IgD-negative memory B cell (primary cell): ENCODE data around the gene RPS19. TPM values are rescaled to one million over a fixed set of nuclear protein-coding genes. Genes with fewer than 3 reads are reported as not detected.

Experiments used
- H3K27ac Mint-ChIP-seq, 3 donors: one replicate each; pipeline ENCODE4 v1.8.0; 2020 to 2022; ENCODE audit warnings: mild to moderate bottlenecking in 3 of 3, mixed read lengths in 3 of 3, moderate library complexity in 1 of 3
- H3K27me3 Mint-ChIP-seq: one replicate; pipeline ENCODE4 v1.8.0; 2021; ENCODE audit warnings: mixed read lengths
- H3K36me3 Mint-ChIP-seq: one replicate; pipeline ENCODE4 v1.8.0; 2020; ENCODE audit warnings: mild to moderate bottlenecking, mixed read lengths
- H3K4me1 Mint-ChIP-seq, 3 donors: one replicate each; pipeline ENCODE4 v1.8.0; 2020 to 2022; ENCODE audit warnings: mixed read lengths in 3 of 3, mild to moderate bottlenecking in 1 of 3
- H3K4me3 Mint-ChIP-seq, 4 donors: one replicate each; pipeline ENCODE4 v1.8.0; 2020 to 2022; ENCODE audit warnings: mild to moderate bottlenecking in 4 of 4, mixed read lengths in 4 of 4, moderate library complexity in 3 of 4
- H3K9me3 Mint-ChIP-seq, 3 donors: one replicate each; pipeline ENCODE4 v1.8.0; 2020 to 2021; ENCODE audit warnings: mixed read lengths in 3 of 3, mild to moderate bottlenecking in 1 of 3
- polyA plus RNA-seq: library from polyadenylated mRNA; unstranded; fragments of 300-500 nt; fragmentation: Illumina TruSeq; gene quantifications from one replicate; pipeline ENCODE4 v1.2.3, GENCODE V29; 2021

RPS19 gene
- polyA plus RNA-seq, 1 donor from 2014 or later: 7,882 TPM

- peaks cover 3% of the 10 kb centered on the region for H3K36me3 Mint-ChIP-seq
- H3K27ac Mint-ChIP-seq: no peak overlapping the region
- peaks cover 3% of the 10 kb centered on the region for H3K27me3 Mint-ChIP-seq
- no peak overlapping the region for H3K4me3 Mint-ChIP-seq
- no peaks in the 10 kb centered on the region for H3K9me3 Mint-ChIP-seq
- H3K4me1 Mint-ChIP-seq: peaks cover 0 to 4% (median 0%) of the 10 kb centered on the region in 3 donors
Measured at GRCh38 chr19:41847351-41848105, 12.5 kb upstream of the RPS19 start.

GRCh38 chr19:41848666-41849065 is 11.4 kb upstream of the RPS19 start:
- Mint-ChIP-seq H3K4me3 (no peak overlapping the region), H3K36me3 (peaks cover 4% of the 10 kb centered on the region), H3K9me3 (no peaks in the 10 kb centered on the region), H3K27me3 (peaks cover 4% of the 10 kb centered on the region), H3K27ac (no peak overlapping the region), H3K4me1 (peaks cover 0 to 4% (median 0%) of the 10 kb centered on the region in 3 donors)

DNA sequence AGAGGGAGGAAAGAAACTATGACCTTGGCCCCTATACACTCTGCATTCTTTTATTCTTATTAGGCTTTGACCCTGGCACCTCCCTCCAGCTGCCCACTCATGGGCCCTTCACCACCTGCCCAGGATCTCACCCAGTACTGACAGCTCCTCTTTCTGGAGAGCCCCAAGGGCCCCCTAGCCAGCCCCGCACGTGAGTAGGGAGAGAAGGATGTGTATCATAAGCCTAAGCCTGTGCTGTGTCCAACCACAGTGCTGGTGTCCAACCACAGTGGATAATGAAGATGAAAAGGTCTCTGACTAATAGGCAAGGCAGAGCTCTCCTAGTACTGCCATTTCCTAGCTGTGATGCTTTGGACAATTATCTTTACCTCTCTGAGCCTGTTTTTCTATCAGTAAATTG is 11.0 kb upstream of the RPS19 start:
- no peaks in the 10 kb centered on the region for H3K9me3 Mint-ChIP-seq
- H3K4me3 Mint-ChIP-seq: no peak overlapping the region
- no peak overlapping the region for H3K27ac Mint-ChIP-seq
- peaks cover 0 to 4% (median 0%) of the 10 kb centered on the region in 3 donors for H3K4me1 Mint-ChIP-seq
- peaks cover 5% of the 10 kb centered on the region for H3K36me3 Mint-ChIP-seq
- peaks cover 5% of the 10 kb centered on the region for H3K27me3 Mint-ChIP-seq

DNA sequence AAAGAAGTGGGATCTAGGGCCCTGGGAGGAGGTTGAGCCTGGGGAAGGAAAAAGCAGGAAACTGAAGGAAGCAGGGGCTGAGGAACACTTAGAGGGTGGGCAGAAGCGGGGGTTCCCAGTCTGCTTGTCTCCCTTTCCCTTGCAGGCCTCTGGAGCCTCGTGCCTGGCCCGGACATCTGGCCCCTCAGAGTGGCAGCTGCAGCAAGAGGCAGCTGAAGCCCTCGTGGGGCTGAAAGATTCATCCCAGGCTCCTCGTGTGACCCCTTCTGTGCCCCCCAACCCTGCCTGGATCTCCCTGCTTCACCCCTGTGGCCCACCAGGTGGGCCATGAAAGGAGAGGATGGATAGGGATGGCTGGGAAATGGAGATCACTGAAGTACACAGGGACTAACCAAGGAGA is 9.7 kb upstream of the RPS19 start:
- H3K27me3 Mint-ChIP-seq: peaks cover 5% of the 10 kb centered on the region
- peaks cover 0 to 4% (median 0%) of the 10 kb centered on the region in 3 donors for H3K4me1 Mint-ChIP-seq
- peaks cover 5% of the 10 kb centered on the region for H3K36me3 Mint-ChIP-seq
- no peak overlapping the region for H3K27ac Mint-ChIP-seq
- no peak overlapping the region for H3K4me3 Mint-ChIP-seq
- H3K9me3 Mint-ChIP-seq: no peaks in the 10 kb centered on the region

DNA sequence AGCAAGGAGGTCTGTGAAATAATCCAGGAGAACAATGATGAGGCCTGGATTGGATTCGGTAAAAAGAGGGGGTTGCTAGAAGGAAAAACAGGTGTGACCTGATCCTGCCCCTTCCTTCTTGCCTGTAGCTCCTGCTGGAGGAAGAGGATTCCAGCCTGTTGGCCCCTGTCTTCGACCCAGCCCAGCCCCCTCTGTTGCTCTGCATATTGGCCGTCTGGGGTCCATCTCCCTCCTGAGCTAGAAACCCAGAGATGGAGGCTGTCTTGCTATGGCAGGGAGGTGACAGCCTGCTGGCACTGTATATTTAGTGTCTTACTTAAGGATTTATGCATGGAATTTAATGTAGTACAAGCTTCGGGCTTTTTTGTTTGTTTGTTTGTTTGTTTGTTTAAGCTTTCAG is 8.6 kb upstream of the RPS19 start:
- Mint-ChIP-seq H3K9me3 (no peaks in the 10 kb centered on the region), H3K4me3 (no peak overlapping the region), H3K36me3 (peaks cover 5% of the 10 kb centered on the region), H3K27ac (no peak overlapping the region), H3K4me1 (no peaks in the 10 kb centered on the region), H3K27me3 (peaks cover 5% of the 10 kb centered on the region)

DNA sequence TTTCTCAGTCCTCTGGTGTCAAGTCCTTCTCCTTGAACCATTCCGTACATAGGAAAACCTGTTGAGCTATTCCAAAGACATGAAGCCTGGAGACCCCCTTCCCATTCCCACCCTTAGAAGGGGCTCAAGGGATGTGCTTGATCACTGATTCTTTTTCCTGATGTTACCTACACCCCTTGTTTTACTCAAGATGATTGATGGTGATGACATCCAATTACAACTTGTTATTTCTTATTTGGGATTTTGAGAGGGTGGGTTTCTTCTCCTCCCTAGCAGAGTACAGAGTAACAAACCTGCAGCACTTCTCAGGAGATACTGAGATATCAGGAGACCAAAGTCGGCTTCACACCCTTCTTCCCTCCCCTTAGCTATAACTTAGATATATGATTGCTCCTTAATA is 6.7 kb upstream of the RPS19 start:
- Mint-ChIP-seq H3K27me3 (peaks cover 5% of the 10 kb centered on the region), H3K4me1 (peaks cover 0 to 2% (median 0%) of the 10 kb centered on the region in 3 donors), H3K9me3 (no peaks in the 10 kb centered on the region), H3K36me3 (peaks cover 5% of the 10 kb centered on the region), H3K4me3 (no peak overlapping the region), H3K27ac (no peak overlapping the region)

GRCh38 chr19:41853768-41854167 is 6.3 kb upstream of the RPS19 start:
- Mint-ChIP-seq H3K4me1 (peaks cover 0 to 2% (median 0%) of the 10 kb centered on the region in 3 donors), H3K27me3 (peaks cover 5% of the 10 kb centered on the region), H3K9me3 (no peaks in the 10 kb centered on the region), H3K4me3 (no peak overlapping the region), H3K36me3 (peaks cover 5% of the 10 kb centered on the region), H3K27ac (no peak overlapping the region)

GRCh38 chr19:41859213-41859617 is 840 bp upstream of the RPS19 start:
- Mint-ChIP-seq H3K36me3 (peaks cover 2% of the 10 kb centered on the region), H3K9me3 (no peaks in the 10 kb centered on the region), H3K4me1 (peaks cover 5 to 35% (median 29%) of the 10 kb centered on the region in 3 donors), H3K4me3 (peak overlapping the region; percentile 89 to 99 (median 96)), H3K27ac (peak overlapping the region; percentile 90 to 98 (median 93)), H3K27me3 (no peaks in the 10 kb centered on the region)

DNA sequence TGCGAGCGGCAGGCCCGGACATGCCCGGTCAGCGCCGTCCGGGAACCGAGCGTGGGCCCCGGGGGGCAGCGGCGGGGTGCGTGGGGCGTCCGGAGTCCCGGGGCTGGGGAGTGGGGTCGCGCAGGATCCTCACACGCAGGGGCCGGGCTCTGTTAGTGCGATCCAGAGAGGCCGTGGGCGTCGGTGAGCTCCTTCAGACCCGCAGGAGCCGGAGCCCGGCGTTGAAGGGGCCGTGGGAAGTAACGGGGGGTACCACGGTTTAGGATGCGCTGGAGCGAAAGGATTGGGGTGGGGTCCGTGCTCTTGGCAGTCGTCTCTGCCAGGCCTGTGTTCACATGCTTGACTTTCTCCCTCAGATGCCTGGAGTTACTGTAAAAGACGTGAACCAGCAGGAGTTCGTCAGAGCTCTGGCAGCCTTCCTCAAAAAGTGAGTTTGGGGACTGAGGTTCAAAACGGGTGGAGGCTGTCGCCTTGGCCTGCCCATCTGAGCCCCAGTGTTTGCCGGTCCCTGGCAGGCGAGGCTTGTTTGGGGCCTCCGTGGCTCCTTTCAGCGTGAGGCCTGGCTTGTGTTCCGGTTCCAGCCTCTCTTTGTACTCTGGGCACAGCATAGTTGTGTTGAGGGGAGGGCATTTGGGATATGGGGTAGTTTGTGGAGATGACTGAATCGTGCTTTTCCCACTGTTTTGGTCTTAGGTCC is 512 bp downstream of the RPS19 start:
- Mint-ChIP-seq H3K27me3 (no peaks in the 10 kb centered on the region), H3K4me1 (peaks cover 5 to 36% (median 30%) of the 10 kb centered on the region in 3 donors), H3K27ac (peak overlapping the region; percentile 73 to 93 (median 90)), H3K36me3 (peaks cover 2% of the 10 kb centered on the region), H3K4me3 (peak overlapping the region; percentile 89 to 95 (median 93)), H3K9me3 (no peaks in the 10 kb centered on the region)

- H3K4me3 Mint-ChIP-seq: peak overlapping the region; percentile 89 to 95 (median 93)
- H3K4me1 Mint-ChIP-seq: peaks cover 5 to 38% (median 32%) of the 10 kb centered on the region in 3 donors
- H3K9me3 Mint-ChIP-seq: no peaks in the 10 kb centered on the region
- peak overlapping the region; percentile 70 to 93 (median 90) for H3K27ac Mint-ChIP-seq
- H3K36me3 Mint-ChIP-seq: peaks cover 2% of the 10 kb centered on the region
- no peaks in the 10 kb centered on the region for H3K27me3 Mint-ChIP-seq
Measured at GRCh38 chr19:41861116-41861768, 1.2 kb downstream of the RPS19 start.

DNA sequence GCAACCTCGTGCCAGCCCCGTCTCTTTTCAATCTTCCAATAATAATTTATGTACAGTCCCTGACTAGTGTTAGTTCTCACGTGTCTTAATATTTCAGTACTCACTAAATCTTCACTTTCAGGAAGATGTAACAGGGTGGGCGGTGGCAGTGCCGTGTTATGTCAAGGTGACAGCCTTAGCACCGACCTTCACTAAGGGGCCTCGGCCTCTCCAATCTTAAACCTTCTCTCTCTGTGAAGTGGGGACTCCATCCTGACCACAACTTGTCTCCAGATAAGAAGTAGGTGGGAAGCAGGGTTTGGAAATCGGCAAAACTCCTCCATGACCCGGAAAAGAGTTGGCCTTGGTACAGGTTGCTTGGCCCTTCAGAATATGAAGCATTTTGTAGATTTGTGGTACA is 1.8 kb downstream of the RPS19 start:
- no peaks in the 10 kb centered on the region for H3K9me3 Mint-ChIP-seq
- no peaks in the 10 kb centered on the region for H3K27me3 Mint-ChIP-seq
- peaks cover 5 to 41% (median 34%) of the 10 kb centered on the region in 3 donors for H3K4me1 Mint-ChIP-seq
- peak overlapping the region; percentile 89 to 95 (median 93) for H3K4me3 Mint-ChIP-seq
- peaks cover 2% of the 10 kb centered on the region for H3K36me3 Mint-ChIP-seq
- H3K27ac Mint-ChIP-seq: peak overlapping the region; percentile 50 to 90 (median 70)

GRCh38 chr19:41862445-41862986 is 2.5 kb downstream of the RPS19 start:
- H3K27ac Mint-ChIP-seq: peak overlapping the region in 1 of 3 donors; percentile 23
- peak overlapping the region; percentile 34 to 92 (median 86) for H3K4me3 Mint-ChIP-seq
- H3K9me3 Mint-ChIP-seq: no peaks in the 10 kb centered on the region
- peaks cover 2% of the 10 kb centered on the region for H3K36me3 Mint-ChIP-seq
- peaks cover 5 to 41% (median 34%) of the 10 kb centered on the region in 3 donors for H3K4me1 Mint-ChIP-seq
- H3K27me3 Mint-ChIP-seq: no peaks in the 10 kb centered on the region

DNA sequence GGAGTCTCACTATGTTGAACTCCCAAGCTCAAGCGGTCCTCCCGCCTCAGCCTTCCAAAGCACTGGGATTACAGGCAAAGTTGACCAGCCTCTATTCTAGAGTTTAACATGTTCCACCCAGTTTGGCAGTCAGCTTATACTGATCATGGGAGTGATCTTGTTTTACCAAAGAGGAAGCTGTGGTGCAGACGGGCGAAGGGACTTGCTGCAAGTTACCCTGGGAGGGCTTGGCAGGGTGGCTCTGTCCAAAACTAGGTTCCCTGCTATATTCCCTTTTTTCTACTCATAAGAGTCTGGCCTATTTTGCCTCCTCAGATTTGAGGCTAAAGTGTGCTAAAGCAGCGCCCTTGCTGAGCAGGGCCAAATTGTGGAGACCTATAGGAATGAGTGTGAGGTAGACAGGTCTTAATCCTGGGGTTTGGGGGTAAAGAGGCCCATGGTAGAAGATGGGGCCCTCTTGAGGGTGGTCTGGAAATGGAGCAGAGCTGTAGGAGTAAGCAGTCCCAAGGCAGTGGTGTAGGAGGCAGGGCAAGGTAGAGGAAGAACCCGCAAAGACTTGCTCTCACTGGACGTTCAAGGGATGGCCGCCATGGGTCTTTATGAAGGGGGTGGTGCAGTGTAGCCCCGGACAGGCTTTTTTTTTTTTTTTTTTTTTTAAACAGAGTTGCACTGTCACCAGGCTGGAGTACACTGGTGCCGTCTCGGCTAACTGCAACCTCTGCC is 3.3 kb downstream of the RPS19 start:
- Mint-ChIP-seq H3K9me3 (no peaks in the 10 kb centered on the region), H3K27ac (peak overlapping the region in 2 of 3 donors; percentile 56 to 83), H3K4me3 (peak overlapping the region in 3 of 4 donors; percentile 74 to 89 (median 84)), H3K36me3 (peaks cover 2% of the 10 kb centered on the region), H3K27me3 (no peaks in the 10 kb centered on the region), H3K4me1 (peaks cover 12 to 47% (median 41%) of the 10 kb centered on the region in 3 donors)

DNA sequence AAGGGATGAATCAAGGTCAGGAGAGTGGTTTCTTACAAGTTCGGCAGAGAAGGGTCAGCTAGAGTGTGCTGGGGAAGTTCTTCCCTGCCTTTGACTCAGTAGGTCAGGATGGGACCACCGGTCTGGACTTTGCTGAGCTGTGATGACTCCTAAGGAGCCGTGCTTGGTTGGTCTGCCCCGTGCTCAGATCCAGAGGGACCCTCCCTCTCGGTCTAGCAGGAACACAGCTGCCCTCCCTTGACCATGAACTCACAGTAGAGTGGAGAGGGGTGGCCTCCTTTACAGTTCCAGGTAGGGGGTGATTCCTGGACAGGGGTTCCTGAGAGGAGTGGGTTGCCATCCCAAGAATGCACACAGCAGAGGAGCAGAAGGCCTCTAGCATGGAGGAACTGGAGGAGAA is 4.3 kb downstream of the RPS19 start:
- Mint-ChIP-seq H3K27ac (peak overlapping the region in 2 of 3 donors; percentile 14 to 76), H3K4me3 (peak overlapping the region in 3 of 4 donors; percentile 45 to 67 (median 49)), H3K4me1 (peaks cover 12 to 46% (median 41%) of the 10 kb centered on the region in 3 donors), H3K36me3 (peaks cover 2% of the 10 kb centered on the region), H3K27me3 (no peaks in the 10 kb centered on the region), H3K9me3 (no peaks in the 10 kb centered on the region)
